IMR-90 (cell line): ENCODE results near the gene FBXO5. TPM values are rescaled to one million over a fixed set of nuclear protein-coding genes. Genes with fewer than 3 reads are reported as not detected.
A peak's percentile ranks its signal among the peaks of the same experiment; 100 is the strongest.

ENCODE experiments used
- ATAC-seq: fragments of 200-7000 bp; cut with Tn5 transposase; 2 replicates; pipeline ENCODE4 v1.9.1; 2020; ENCODE audit warnings: low read depth, mild to moderate bottlenecking, moderate library complexity
- BruUV-seq: library from RNA; stranded (reverse); fragments of 400-500 nt; replicated peaks from 2 replicates; lab custom pipeline; 2021; lab: Mats Ljungman, UMichigan
- CTCF ChIA-PET: fragments of 300-600 bp; formaldehyde crosslinking; extraction: SDS; loops from one replicate; lab custom pipeline; 2021; ENCODE audit warnings: antibody characterized with exemption; lab: Yijun Ruan, JAX
- POLR2A ChIA-PET: fragments of 300-600 bp; sonication (Branson Sonifier 250); formaldehyde crosslinking; loops from one replicate; lab custom pipeline; 2022; ENCODE audit warnings: antibody characterized with exemption; ENCODE audit not compliant: unreplicated experiment; lab: Charles Lee
- DNase-seq: peaks from one replicate; pipeline ENCODE4 v3.0.0; 2013
- H2AFZ ChIP-seq: replicated peaks from 2 replicates; pipeline ENCODE3; 2013; ENCODE audit warnings: low read length, mild to moderate bottlenecking; ENCODE audit not compliant: poor library complexity
- H2AK5ac ChIP-seq: 2 replicates; pipeline ENCODE4 v1.6.1; 2013; ENCODE audit warnings: low read depth, low read length, inconsistent platforms
- H2AK9ac ChIP-seq: replicated peaks from 2 replicates; pipeline ENCODE3; 2013; ENCODE audit warnings: mild to moderate bottlenecking, low read depth, low read length, moderate library complexity; ENCODE audit not compliant: poor library complexity
- H2BK120ac ChIP-seq: 2 replicates; pipeline ENCODE4 v1.6.1; 2013; ENCODE audit warnings: low read depth, low read length, inconsistent platforms
- H2BK15ac ChIP-seq: 3 replicates; pipeline ENCODE4 v1.6.1; 2013; ENCODE audit warnings: low read depth, low read length, inconsistent platforms
- H2BK20ac ChIP-seq: 2 replicates; pipeline ENCODE4 v1.6.1; 2013; ENCODE audit warnings: low read depth, mild to moderate bottlenecking, inconsistent platforms, low read length, moderate library complexity
- H2BK5ac ChIP-seq: 2 replicates; pipeline ENCODE4 v1.6.1; 2013; ENCODE audit warnings: mild to moderate bottlenecking, low read depth, low read length, inconsistent platforms; ENCODE audit not compliant: poor library complexity, severe bottlenecking
- H3K14ac ChIP-seq: replicated peaks from 2 replicates; pipeline ENCODE4 v1.6.1; 2013; ENCODE audit warnings: low read depth, low read length, inconsistent platforms
- H3K18ac ChIP-seq: 2 replicates; pipeline ENCODE4 v1.6.1; 2013; ENCODE audit warnings: low read depth, low read length, control low read depth
- H3K23ac ChIP-seq: 2 replicates; pipeline ENCODE4 v1.6.1; 2013; ENCODE audit warnings: low read depth, low read length, inconsistent platforms
- H3K27ac ChIP-seq: 2 replicates; pipeline ENCODE4 v1.5.1; 2013; ENCODE audit warnings: mild to moderate bottlenecking, control low read depth, low read length; ENCODE audit not compliant: insufficient read depth
- H3K27me3 ChIP-seq: 2 replicates; pipeline ENCODE4 v1.6.1; 2013; ENCODE audit warnings: low read length; ENCODE audit not compliant: control insufficient read depth, insufficient read depth
- H3K36me3 ChIP-seq: 2 replicates; pipeline ENCODE4 v1.6.1; 2013; ENCODE audit warnings: low read length, mixed read lengths; ENCODE audit not compliant: control insufficient read depth, insufficient read depth
- H3K4ac ChIP-seq: 2 replicates; pipeline ENCODE4 v1.6.1; 2013; ENCODE audit warnings: low read depth, low read length, inconsistent platforms
- H3K4me1 ChIP-seq: 2 replicates; pipeline ENCODE4 v1.6.1; 2013; ENCODE audit warnings: low read length, mixed read lengths; ENCODE audit not compliant: control insufficient read depth, insufficient read depth
- H3K4me2 ChIP-seq: 2 replicates; pipeline ENCODE4 v1.6.1; 2013; ENCODE audit warnings: low read depth, mild to moderate bottlenecking, control low read depth, low read length, moderate library complexity
- H3K4me3 ChIP-seq: 2 replicates; pipeline ENCODE4 v1.5.1; 2013; ENCODE audit warnings: low read depth, mild to moderate bottlenecking, control low read depth, low read length, moderate library complexity; ENCODE audit not compliant: insufficient read depth
- H3K56ac ChIP-seq: 2 replicates; pipeline ENCODE4 v1.6.1; 2013; ENCODE audit warnings: low read length, inconsistent platforms; ENCODE audit not compliant: insufficient read depth; ENCODE audit errors: extremely low read depth
- H3K79me1 ChIP-seq, 2 experiments: 2 replicates each; pipeline ENCODE4 v1.6.1; 2013; ENCODE audit warnings: low read length in 2 of 2, inconsistent platforms in 1 of 2, low read depth in 1 of 2
- H3K9ac ChIP-seq: 2 replicates; pipeline ENCODE4 v1.6.1; 2013; ENCODE audit warnings: low read depth, low read length, control low read depth
- H3K9me1 ChIP-seq: 2 replicates; pipeline ENCODE4 v1.6.1; 2013; ENCODE audit warnings: low read length, inconsistent platforms; ENCODE audit not compliant: insufficient read depth
- H3K9me3 ChIP-seq: 2 replicates; pipeline ENCODE4 v1.6.1; 2013; ENCODE audit warnings: low read length; ENCODE audit not compliant: control insufficient read depth, insufficient read depth
- H4K20me1 ChIP-seq: 2 replicates; pipeline ENCODE4 v1.6.1; 2013; ENCODE audit warnings: low read length, inconsistent platforms; ENCODE audit not compliant: insufficient read depth
- H4K5ac ChIP-seq: 2 replicates; pipeline ENCODE4 v1.6.1; 2013; ENCODE audit warnings: mild to moderate bottlenecking, low read depth, low read length, control low read depth
- H4K8ac ChIP-seq, 2 experiments: 2 replicates each; pipeline ENCODE4 v1.6.1; 2013; ENCODE audit warnings: low read depth in 2 of 2, low read length in 2 of 2, control low read depth in 1 of 2, inconsistent platforms in 1 of 2
- H4K91ac ChIP-seq: 2 replicates; pipeline ENCODE4 v1.6.1; 2013; ENCODE audit warnings: low read depth, low read length, inconsistent platforms; ENCODE audit not compliant: insufficient read depth
- FOS ChIP-seq: fragments of 150-350 bp; IDR thresholded peaks from 2 replicates; pipeline ENCODE4 v1.6.1; 2016; ENCODE audit warnings: low read depth, low read length
- MAFK ChIP-seq: IDR thresholded peaks from 2 replicates; pipeline ENCODE4 v1.6.1; 2012; ENCODE audit warnings: low read depth, low read length, improper control_type of control experiment
- MXI1 ChIP-seq: IDR thresholded peaks from 2 replicates; pipeline ENCODE4 v1.6.1; 2012; ENCODE audit warnings: low read depth, mild to moderate bottlenecking, low read length, moderate library complexity, borderline replicate concordance
- RAD21 ChIP-seq: IDR thresholded peaks from 2 replicates; pipeline ENCODE4 v1.6.1; 2012; ENCODE audit warnings: low read length, improper control_type of control experiment
- RCOR1 ChIP-seq: IDR thresholded peaks from 2 replicates; pipeline ENCODE4 v1.6.1; 2012; ENCODE audit warnings: mild to moderate bottlenecking, low read length, improper control_type of control experiment; ENCODE audit not compliant: insufficient replicate concordance
- USF2 ChIP-seq: fragments of 150-350 bp; IDR thresholded peaks from 2 replicates; pipeline ENCODE4 v1.6.1; 2017; ENCODE audit warnings: mild to moderate bottlenecking, antibody characterized with exemption, low read length, low read depth
- WGBS, 2 experiments: methylation state at CpG; one replicate each; pipeline versions ENCODE4 v1.1.5 to v1.1.7; 2013; ENCODE audit warnings: missing lambda C conversion rate in 2 of 2; ENCODE audit not compliant: insufficient read length in 1 of 2; ENCODE audit errors: extremely low coverage in 2 of 2; 5-methylcytosine and 5-hydroxymethylcytosine counted together
- dilution Hi-C: fragments of 300-500 bp; cut with HindIII; formaldehyde crosslinking; loops from one replicate; pipeline ENCODE4 v1.14.3; 2018; ENCODE audit warnings: low sequenced_read_pairs; ENCODE audit not compliant: unreplicated experiment
- in situ Hi-C: fragments of 300-500 bp; cut with MboI; formaldehyde crosslinking; loops from 3 replicates; pipeline ENCODE4 v1.14.3; 2019; ENCODE audit warnings: low sequenced_read_pairs, inconsistent platforms, mixed read lengths
- intact Hi-C: fragments of 100-400 bp; cut with micrococcal nuclease; formaldehyde crosslinking; loops from 2 replicates; pipeline ENCODE4 v1.10.0; 2022
- polyA plus RNA-seq, 3 experiments: library from polyadenylated mRNA; depleted of rRNA; stranded (reverse); fragments of >200 nt; gene quantifications; 2 replicates each; pipeline ENCODE4 v1.2.3, GENCODE V29; 2012; ENCODE audit warnings: low replicate concordance in 1 of 3
- total RNA-seq: library from RNA; depleted of rRNA; stranded (reverse); fragments of >200 nt; gene quantifications from 2 replicates; pipeline ENCODE4 v1.2.3, GENCODE V29; 2012

FBXO5 gene
- total and polyA plus RNA-seq, 2 of the 4 experiments (the other 2 are of a cell fraction), result 11.8 to 16.7 TPM

GRCh38 chr6:152979116-152979515 lies 3.7 kb downstream of the FBXO5 start:
- peaks cover 5% of the 10 kb centered on the region; the same call in 1 of the 2 replicates for H3K9me1 ChIP-seq
- DNase-seq (no peak), ATAC-seq (no peak)
- H4K91ac ChIP-seq, result no peak overlapping the region
- ChIA-PET POLR2A (no interaction called here), CTCF (interaction anchor here (0.6 kb wide), 1 partner anchor 1218 kb away, joined by 3 read pairs; no protein-coding TSS in a partner anchor)
- no peak overlapping the region for H3K18ac ChIP-seq
- dilution Hi-C loops (no loop called here), intact Hi-C loops (no loop called here), in situ Hi-C loops (no loop called here)
- H3K79me1 ChIP-seq, result peaks cover 0 to 7% of the 10 kb centered on the region in 2 experiments; a peak in 2 of 4 replicates
- H4K8ac ChIP-seq, result 0 out of 4 replicates have a peak overlapping the region, but pooled peaks of 1 of the 2 experiments have one; percentile 21
- no TSS peak for BruUV-seq
- H2BK20ac ChIP-seq, result no peak overlapping the region
- H3K9ac ChIP-seq, result no peak overlapping the region
- H4K5ac ChIP-seq, result no peak overlapping the region
- no peak for TF ChIP-seq MXI1
- no peak for TF ChIP-seq MAFK
- TF ChIP-seq FOS, result no peak
- no peak for TF ChIP-seq RAD21
- no peak for TF ChIP-seq USF2
- no peak for TF ChIP-seq RCOR1
- H3K9me3 ChIP-seq, result no peaks in the 10 kb centered on the region
- H3K4me3 ChIP-seq, result no peak overlapping the region
- no peak overlapping the region for H2BK15ac ChIP-seq
- H3K27me3 ChIP-seq, result no peaks in the 10 kb centered on the region
- WGBS, 2 experiments, result no CpG with 5 or more reads among the region's 1 CpG
- H3K4me1 ChIP-seq, result peaks cover 5% of the 10 kb centered on the region
- no peak overlapping the region for H2AK5ac ChIP-seq
- H2AK9ac ChIP-seq, result no peak overlapping the region
- peak overlapping the region; percentile 19; the same call in 1 of the 2 replicates for H2BK120ac ChIP-seq
- peaks cover 5% of the 10 kb centered on the region; the same call in 1 of the 2 replicates for H3K36me3 ChIP-seq
- H3K56ac ChIP-seq, result no peak overlapping the region
- H3K23ac ChIP-seq, result peak overlapping the region; percentile 59; the same call in 1 of the 2 replicates
- H3K4ac ChIP-seq, result 0 out of 2 replicates have a peak overlapping the region, but pooled peaks have one; percentile 10
- H3K27ac ChIP-seq, result no peak overlapping the region
- no peak overlapping the region; the same call in 1 of the 2 replicates for H3K4me2 ChIP-seq
- H2BK5ac ChIP-seq, result peak overlapping the region; percentile 42
- peaks cover 25% of the 10 kb centered on the region for H4K20me1 ChIP-seq
- no peak overlapping the region for H3K14ac ChIP-seq
- H2AFZ ChIP-seq, result no peak overlapping the region
